OCI-M2 (cell line): ENCODE data around the gene SPESP1.
"Not testable (repeated sequence)": the region's sequence is repeated elsewhere in the genome, so short reads cannot be mapped to it uniquely, and the experiment has no call there.

Experiments
- DNase-seq: peaks from one replicate; lab custom pipeline; 2025; ENCODE audit not compliant: unreplicated experiment; lab: John Stamatoyannopoulos, UW

SPESP1 gene

DNA sequence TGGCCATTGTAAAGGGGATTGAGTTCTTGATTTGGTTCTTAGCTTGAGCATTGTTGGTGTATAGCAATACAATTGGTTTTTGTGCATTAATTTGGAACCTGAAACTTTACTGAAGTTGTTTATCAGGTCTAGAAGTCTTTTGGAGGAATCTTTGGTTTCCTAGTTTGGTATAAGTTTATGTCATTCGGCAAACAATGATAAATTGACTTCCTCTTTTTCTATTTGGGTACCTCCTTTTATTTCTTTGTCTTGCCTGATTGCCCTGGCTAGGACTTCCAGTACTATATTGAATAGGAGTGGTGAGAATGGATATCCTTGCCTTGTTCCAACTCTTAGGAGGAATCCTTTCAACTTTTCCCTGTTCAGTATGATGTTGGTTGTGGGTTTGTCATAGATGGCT lies 32.1 kb downstream of the SPESP1 start:
- DNase-seq, result no peak

DNA sequence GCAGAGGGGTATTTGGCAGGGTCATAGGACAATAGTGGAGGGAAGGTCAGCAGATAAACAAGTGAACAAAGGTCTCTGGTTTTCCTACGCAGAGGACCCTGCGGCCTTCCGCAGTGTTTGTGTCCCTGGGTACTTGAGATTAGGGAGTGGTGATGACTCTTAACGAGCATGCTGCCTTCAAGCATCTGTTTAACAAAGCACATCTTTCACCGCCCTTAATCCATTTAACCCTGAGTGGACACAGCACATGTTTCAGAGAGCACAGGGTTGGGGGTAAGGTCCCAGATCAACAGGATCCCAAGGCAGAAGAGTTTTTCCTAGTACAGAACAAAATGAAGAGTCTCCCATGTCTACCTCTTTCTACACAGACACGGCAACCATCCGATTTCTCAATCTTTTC lies 33.4 kb downstream of the SPESP1 start:
- DNase-seq, result not testable (repeated sequence)

DNA sequence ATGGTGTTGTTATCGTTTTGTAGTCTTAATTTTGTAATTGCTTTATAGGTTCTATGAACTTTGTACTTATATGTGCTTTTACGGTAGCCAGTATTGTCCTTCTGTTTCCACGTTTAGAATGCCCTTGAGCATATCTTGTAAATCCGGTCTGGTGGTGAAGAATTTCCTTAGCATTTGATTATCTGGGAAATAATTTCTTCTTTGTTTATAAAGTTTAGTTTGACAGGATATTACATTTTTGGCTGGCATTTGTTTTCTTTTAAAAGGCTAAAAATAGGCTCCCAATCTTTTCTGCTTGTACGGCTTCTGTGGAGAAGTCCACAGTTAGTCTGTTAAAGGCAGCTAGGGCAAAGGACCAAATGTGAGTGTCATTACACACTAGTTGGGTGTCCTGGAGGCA lies 36.7 kb downstream of the SPESP1 start:
- no peak for DNase-seq

DNA sequence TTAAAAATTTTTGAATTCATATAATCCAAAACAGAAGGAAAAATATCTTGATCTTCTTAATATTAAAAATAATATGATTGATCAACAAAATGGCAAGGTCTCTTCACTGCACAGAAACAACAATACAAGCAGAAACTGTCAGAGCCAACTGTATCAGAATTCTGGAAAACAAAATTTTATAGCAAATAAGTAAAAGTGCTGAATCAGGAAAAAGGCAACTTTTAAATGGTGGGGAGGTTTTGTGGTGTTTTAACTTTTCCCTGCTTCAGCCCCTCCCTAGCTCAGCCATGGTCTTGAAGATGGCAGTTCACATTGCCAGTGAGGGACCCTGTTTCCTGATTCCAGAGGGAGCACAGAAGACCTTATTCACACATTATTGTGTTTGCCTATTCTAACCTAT lies 37.6 kb downstream of the SPESP1 start:
- no peak for DNase-seq

DNA sequence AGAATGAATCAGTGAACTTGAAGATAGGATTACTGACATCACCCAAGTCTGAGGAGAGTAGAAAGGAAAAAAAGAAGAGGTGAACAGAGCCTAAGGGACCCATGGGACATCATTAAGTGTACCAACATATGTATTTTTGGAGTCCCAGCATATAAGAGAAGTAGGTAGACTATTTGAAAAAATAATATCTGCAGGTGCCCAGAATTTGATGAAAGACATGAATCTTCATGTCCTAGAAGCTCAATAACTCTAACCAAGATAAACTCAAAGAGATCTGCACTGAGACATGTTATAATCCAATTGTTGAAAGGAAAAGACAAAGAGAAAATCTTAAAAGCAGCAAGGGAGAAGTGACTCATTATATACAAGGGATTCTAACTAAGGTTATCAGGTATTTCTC lies 39.0 kb downstream of the SPESP1 start:
- no peak for DNase-seq

DNA sequence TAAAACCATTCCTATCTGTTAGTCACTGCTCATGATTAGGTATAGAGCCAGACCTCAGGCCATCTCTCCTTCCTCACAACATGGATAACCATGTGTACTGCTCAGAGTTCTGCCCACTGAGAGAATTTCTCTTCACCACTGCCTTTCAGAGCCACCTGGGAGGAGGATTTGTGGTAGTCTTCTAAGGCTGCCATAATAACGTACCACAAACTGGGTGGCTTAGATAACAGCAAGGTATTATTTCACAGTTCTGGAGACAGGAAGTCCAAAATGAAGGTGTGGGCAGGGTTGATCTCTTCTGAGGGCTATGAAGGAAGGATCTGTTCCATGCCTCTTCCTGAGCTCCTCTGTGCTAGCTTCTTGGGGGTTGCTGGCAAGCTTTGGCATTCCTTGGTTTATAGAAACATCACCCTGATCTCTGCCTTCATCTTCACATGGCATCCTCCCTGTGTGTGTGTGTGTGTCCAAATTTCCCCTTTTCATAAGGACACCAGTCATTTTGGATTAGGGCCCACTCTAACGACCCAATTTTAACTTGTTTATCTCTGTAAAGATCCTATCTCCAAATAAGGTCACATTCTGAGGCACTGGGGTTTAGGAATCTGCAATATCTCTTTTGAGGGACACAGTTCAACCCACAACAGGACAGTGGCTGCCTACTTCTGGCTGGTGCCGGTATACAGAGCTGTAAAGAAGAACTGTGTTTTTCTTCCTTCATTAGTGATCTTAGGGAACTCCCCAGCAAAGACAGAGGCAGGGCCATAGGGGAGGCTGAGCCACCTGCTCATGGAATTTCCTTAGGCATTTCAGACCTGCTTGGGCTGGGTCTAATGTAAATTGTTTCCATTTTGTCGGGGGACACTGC lies 42.1 kb downstream of the SPESP1 start:
- DNase-seq, result no peak

DNA sequence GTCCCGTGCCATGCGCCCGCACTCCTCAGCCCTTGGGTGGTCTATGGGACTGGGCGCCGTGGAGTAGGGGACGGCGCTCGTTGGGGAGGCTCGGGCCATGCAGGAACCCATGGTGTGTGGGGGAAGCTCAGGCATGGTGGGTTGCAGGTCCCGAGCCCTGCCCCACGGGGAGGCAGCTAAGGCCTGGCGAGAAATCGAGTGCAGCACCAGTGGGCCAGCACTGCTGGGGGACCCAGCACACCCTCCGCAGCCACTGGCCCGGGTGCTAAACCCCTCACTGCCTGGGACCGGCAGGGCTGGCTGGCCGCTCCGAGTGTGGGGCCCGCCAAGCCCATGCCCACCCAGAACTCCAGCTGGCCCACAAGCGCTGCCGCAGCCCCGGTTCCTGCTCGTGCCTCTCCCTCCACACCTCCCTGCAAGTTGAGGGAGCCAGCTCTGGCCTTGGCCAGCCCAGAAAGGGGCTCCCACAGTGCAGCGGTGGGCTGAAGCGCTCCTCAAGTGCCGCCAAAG lies 45.4 kb downstream of the SPESP1 start:
- not testable (repeated sequence) for DNase-seq

DNA sequence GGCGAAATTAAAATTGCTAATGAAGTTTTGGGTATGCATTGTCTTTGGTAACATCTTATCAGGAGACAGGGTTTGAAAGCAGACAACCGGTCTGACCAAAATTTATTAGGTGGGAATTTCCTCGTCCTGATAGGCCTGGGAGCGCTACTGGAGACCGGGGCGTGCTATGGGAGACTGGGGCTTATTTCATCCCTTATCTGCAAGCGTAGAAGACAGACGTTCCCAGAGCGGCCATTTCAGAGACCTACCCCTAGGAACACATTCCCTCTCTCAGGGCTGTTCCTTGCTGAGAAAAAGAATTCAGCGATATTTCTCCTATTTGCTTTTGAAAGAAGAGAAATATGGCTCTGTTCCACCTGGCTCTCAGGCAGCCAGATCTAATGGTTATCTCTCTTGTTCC lies 47.1 kb downstream of the SPESP1 start:
- not testable (repeated sequence) for DNase-seq

DNA sequence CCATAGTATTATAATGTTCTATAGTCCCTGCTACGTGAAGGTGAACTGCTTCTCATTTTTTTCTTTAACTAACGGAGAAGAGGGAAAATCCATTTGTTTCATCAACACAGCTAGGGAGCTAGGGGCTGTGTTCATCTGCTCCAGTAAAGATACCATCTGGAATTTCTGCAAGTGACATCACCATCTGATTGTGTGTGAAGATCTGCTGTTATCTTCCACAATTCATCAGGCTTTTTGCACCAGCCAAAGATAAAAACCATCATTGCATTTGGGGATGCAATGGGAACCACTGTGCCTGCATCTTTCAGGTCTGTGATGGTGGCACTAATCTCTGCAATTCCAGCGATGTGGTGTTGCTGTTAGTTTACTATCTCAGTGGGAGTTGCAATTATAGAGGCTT lies 48.7 kb downstream of the SPESP1 start:
- no peak for DNase-seq

DNA sequence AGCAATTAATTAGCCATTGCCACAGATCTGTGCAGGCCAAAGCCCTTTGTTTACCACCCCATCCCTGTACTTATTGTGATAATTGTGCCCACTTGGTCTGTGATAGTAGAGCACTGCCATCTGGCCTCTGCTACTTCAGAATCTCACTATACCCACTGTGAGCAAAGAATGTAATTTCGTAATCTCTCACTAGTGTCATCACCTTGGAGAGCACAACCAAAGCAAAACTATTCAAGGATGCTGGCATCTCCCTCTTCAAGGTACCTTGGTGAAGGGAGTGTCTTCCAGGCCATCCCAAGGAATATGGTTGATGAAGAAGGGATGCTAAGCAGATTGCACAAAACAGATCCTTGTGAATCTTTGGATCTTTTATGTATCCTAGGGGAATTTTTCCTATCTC lies 49.5 kb downstream of the SPESP1 start:
- DNase-seq, result no peak

DNA sequence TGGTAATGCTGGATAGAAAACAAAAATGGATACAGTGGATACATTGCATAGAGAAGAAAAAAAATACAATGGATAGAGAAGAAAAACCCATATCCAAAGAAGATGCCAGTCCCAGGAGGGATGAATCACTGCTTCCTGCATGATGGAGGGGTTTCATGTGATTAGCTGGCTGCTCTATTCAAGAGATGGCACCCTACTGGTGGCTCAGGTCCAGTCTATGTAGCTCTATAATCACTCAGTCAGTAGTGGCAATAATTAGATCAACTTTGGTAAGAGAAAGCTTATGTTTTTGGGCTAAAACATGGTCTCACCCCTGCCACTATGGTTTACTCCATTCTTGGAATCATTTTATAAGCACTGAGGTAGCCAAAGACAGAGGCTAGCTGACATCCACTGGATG lies 50.5 kb downstream of the SPESP1 start:
- no peak for DNase-seq

DNA sequence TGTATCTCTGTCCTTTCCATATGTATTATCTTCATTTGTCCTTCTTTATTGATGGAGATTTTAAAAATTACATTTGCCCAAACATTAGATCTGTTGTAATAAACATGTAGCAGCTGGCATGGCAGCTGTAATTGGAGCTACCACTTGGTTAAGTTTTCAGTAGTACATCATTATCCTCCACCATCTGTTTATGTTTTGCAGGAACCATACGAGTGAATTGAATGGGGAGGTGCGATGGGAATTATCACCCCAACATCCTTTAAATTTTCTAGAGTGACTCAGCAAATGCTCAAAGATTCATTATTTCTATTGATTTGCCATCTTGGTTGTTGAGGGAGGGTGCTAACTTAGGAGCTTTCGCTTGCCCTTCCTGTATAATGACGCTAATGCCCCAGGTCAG lies 51.6 kb downstream of the SPESP1 start:
- DNase-seq, result no peak

DNA sequence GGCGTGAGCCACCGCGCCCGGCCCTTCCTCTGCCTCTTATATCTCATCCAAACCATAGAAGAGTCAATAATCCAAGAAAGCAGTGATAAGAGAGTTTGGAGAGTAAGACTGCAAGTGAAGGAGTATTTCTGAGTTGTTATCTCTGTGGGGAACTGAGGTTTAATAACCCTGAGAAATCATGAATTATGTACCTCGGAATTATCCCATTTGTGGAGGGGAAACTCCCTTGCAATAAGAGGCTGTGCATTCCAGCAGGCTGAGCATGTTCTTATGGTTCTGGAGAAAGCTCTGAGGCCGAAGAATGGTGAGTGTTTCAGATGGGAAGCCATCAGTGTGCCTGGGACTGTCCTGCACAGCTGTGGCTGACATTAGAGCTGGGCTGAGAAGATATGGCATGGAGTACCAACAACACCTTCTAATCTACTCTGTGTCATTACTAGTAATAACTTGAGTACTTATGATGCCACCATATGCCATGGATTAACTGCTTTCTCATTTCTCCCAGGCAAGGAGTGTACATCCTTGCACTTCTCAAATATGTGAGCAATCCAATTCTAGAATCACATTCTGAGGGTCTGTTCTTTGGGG lies 52.7 kb downstream of the SPESP1 start:
- DNase-seq, result no peak

DNA sequence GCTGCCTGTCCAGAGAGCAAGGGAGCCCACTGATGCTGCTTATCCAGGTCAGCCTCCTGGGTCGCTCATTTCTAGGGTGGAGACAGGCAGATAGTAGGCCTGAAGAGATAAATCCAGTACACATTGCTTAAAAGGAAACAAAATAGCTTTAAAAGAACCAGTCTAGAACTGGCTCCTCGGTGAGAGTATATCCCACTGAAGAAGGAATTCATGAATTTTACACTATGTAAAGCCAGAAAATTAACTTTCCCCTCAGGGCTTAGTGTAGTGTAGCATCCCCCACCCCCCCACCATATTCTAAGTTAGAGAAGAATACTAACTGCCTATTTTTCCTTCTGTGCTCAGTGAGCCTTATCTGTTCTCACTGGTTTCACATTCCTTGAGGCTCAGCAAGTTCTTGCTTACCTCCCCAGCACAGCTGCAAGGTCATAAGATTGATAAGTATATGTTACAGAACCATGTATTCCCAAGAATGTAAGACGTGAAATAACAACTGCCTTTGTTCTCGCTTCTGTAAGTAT lies 53.7 kb downstream of the SPESP1 start:
- DNase-seq, result no peak

DNA sequence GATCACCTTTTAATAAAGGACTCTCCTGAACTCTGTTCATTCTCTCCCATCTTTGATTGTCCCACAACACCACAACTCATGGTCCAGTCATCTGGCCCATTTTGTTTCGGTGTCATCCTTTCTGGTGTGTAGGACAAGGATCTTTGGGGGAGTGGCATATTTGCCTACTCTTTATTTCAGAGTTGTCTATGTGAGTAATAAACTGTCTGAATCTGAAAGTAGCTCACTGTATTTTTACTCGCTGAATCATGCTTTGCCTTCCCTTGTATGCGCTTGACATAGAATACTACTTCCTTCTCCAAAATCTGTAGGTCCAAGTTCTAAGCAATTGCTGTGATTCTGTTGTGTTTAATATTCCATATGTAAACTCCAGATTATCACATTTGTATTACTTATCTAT lies 54.3 kb downstream of the SPESP1 start:
- DNase-seq, result no peak

DNA sequence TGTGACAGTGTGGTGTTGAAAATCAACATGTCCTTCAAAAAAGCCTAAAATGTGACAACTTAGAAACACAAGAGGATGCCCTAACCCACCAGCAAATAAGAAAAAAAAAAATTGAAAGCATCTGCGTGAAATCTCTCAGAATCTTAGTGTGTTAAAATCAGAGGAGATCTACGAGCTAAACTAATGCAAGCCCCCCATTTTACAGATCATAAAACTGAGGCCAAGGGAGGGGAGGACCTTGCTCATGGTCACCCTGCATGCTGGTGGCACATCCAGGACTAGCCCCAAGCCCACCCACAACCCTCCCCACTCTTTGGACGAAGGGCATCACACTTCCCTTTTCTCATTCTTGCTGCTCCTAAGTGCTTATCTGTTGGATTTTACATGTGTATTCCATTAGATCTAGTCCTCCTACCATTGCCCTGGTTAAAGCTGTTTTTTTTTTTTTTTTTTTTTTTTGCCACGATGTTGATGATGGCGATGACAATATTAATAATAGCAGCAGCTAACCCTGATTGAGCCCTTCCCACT lies 55.1 kb downstream of the SPESP1 start:
- DNase-seq, result no peak

DNA sequence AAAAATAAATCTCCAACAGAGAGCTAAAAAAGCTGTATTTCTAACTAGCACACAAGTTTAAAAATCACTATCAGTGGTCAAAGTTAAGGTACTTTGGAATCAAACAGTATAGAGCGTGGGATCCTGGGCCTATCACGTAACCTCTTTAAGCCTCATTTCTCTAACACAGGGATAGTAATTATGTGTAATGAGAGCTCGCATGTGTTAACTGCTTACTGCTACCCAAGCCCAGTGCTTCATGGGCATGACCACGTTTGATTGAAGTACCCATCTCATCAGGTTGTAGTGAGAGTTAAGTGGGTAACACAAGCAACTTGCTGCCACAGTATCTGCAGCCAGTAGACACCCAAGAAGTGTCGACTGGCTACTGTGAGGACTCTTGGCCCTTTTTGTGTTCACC lies 56.0 kb downstream of the SPESP1 start:
- no peak for DNase-seq

DNA sequence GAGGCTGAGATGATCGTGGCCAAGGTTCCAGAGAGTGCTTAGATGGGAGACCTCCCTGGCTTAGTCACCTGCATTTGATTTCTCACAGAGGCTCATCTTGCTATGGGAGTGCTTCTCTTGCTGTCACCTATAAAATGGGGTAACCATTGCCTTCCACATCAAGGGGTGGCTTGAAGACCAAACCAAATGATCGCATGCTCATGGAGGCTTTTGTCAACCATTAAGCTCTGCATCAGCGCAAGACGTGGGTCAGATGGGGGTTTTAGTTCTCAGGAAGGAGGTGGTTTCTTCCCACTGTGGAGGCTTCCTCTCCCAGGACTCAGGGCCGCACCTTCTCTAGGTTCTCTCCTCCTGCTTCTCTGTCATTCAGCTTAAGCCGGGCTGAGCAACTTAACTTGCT lies 56.8 kb downstream of the SPESP1 start:
- no peak for DNase-seq

DNA sequence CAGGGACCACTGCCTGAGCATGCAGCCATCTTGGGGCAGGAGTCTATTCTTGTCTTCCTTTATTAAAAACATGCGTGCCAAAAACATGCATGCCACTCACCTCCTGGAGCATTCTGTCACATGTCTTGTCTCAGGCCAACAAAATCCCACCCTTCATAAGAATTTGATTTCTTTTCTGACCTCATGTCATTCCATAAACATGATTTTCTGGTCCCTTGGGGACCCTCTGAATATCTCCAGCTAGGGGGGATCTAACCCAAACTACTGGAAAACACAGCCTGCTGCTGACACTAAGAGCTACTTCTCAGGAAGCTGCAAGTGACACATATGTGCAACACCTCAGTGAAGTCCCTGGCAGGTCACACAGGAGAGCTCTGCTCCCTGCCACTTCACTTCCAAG lies 57.4 kb downstream of the SPESP1 start:
- DNase-seq, result no peak

DNA sequence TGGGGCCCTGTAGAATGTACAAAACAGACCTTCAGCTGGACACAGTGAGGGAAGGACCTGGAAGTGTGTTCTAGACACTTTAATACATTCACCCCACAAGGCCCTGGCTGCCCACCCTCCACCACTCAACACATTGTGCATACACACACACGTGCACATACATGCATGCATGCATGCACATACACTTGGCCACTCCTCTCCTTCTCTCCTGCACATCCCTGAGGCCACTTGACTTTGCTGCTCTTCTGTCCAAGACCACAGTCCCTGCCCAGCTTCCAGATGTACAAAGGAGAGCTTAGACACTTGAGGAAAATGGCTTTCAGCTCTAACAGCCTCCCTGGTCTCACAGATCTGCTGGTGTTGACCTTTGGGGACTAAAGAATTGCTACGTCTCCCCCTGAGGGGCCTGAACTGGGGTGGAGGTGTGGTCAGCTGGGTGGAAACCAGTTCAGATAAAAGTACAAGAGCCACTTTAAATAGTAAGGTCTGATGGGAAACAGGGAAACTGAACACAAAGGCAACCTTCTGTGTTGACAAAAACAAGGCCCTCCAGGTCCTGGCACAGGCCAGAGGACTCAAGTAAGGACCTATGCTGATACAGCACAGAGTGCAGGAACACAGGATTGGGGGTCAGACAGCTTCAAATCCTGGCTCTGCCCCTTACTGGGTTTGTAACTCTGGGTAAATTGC lies 59.4 kb downstream of the SPESP1 start:
- DNase-seq, result no peak

DNA sequence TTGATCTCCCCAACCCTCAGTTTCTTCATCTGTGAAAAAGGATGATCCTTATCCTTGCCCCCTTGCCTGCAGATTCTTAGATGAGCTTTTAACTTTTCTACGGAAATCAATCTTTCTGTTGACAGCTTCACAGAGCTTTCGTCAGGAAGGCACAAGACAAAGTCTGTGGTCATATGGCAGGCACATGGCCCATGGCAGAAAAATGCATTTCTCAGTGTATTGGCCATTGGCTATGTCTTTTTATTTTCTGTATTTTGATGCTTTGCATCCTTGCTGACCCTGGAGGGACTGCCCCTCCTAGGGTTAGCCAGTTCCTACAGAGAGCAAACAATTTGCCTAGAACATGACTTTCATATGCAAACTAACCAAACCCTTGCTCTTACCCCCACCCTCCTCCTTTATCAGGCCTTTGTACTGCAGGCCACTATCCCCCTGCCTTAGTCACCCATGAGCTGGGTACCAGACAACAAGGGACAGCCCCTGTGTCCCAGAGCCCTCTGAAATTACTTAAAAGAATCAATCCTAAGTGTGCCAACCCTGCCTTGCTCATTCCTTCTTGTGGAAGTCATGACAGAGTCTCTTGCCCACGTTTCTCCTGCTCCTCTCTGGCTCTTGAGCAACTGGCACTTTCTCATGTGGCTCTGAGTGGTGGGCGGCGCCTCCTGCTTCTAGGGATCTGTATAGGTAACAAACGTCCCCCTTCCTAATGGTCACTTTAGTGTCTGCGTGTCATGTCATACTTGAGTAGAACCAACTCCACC lies 60.1 kb downstream of the SPESP1 start:
- no peak for DNase-seq
